GM12864 (cell line): ENCODE measurements around the gene FOXL1.

Experiments
- DNase-seq: peaks from one replicate; pipeline ENCODE4 v3.0.0-alpha.2; 2011; ENCODE audit warnings: low read depth
- H3K4me3 ChIP-seq: 2 replicates; pipeline ENCODE4 v1.5.1; 2011; ENCODE audit warnings: mild to moderate bottlenecking, low read depth, low read length, control low read depth
- CTCF ChIP-seq: IDR thresholded peaks from 2 replicates; pipeline ENCODE4 v1.5.1; 2011; ENCODE audit warnings: low read depth, mild to moderate bottlenecking, moderate library complexity, low read length, control low read depth, inconsistent platforms; ENCODE audit errors: missing control alignments

Gene FOXL1

GRCh38 chr16:86631444-86631843 lies 53.1 kb downstream of the FOXL1 start:
- DNase-seq = no peak
- no peak overlapping the region for H3K4me3 ChIP-seq
- TF ChIP-seq CTCF = no peak
